H9 (cell line): Measurements from ENCODE around the gene SYF2. TPM values are rescaled to one million over a fixed set of nuclear protein-coding genes. Genes with fewer than 3 reads are reported as not detected.

Experiments
- DNase-seq: peaks from one replicate; pipeline ENCODE4 v3.0.0-alpha.2; 2017
- H2AFZ ChIP-seq: one replicate; pipeline ENCODE4 v1.6.1; 2013; ENCODE audit warnings: mild to moderate bottlenecking, low read length, control low read depth, moderate library complexity
- H2AK5ac ChIP-seq: 2 replicates; pipeline ENCODE4 v1.6.1; 2013; ENCODE audit warnings: low read length, control low read depth, mixed read lengths; ENCODE audit not compliant: insufficient read length
- H2BK120ac ChIP-seq: one replicate; pipeline ENCODE4 v1.6.1; 2013; ENCODE audit warnings: low read depth, mild to moderate bottlenecking, low read length, control low read depth, inconsistent platforms; ENCODE audit not compliant: poor library complexity, severe bottlenecking
- H2BK12ac ChIP-seq: 2 replicates; pipeline ENCODE4 v1.6.1; 2013; ENCODE audit warnings: low read length, control low read depth, mixed read lengths, low read depth; ENCODE audit not compliant: insufficient read length
- H2BK15ac ChIP-seq: 2 replicates; pipeline ENCODE4 v1.6.1; 2013; ENCODE audit warnings: low read depth, low read length, control low read depth
- H2BK20ac ChIP-seq: one replicate; pipeline ENCODE4 v1.6.1; 2013; ENCODE audit warnings: low read depth, mild to moderate bottlenecking, low read length, control low read depth, inconsistent platforms; ENCODE audit not compliant: poor library complexity, severe bottlenecking
- H2BK5ac ChIP-seq: 2 replicates; pipeline ENCODE4 v1.6.1; 2013; ENCODE audit warnings: low read length, control low read depth, mixed read lengths; ENCODE audit not compliant: insufficient read length
- H3K14ac ChIP-seq: 2 replicates; pipeline ENCODE4 v1.6.1; 2013; ENCODE audit warnings: low read length, control low read depth; ENCODE audit not compliant: insufficient read depth
- H3K18ac ChIP-seq: 2 replicates; pipeline ENCODE4 v1.6.1; 2013; ENCODE audit warnings: low read depth, mild to moderate bottlenecking, mixed read lengths, low read length, control low read depth; ENCODE audit not compliant: insufficient read length
- H3K23ac ChIP-seq: 2 replicates; pipeline ENCODE4 v1.6.1; 2013; ENCODE audit warnings: low read length, control low read depth, mixed read lengths, low read depth; ENCODE audit not compliant: insufficient read length
- H3K23me2 ChIP-seq: 2 replicates; pipeline ENCODE4 v1.6.1; 2013; ENCODE audit warnings: low read depth, mild to moderate bottlenecking, mixed read lengths, low read length, control low read depth; ENCODE audit not compliant: insufficient read length, poor library complexity, severe bottlenecking
- H3K27ac ChIP-seq: 2 replicates; pipeline ENCODE4 v1.5.1; 2013; ENCODE audit warnings: low read length, control low read depth, mixed read lengths, low read depth; ENCODE audit not compliant: insufficient read length
- H3K27me3 ChIP-seq: 2 replicates; pipeline ENCODE4 v1.6.1; 2013; ENCODE audit warnings: low read length, control low read depth, inconsistent platforms; ENCODE audit not compliant: insufficient read depth
- H3K4ac ChIP-seq: 2 replicates; pipeline ENCODE4 v1.6.1; 2013; ENCODE audit warnings: low read depth, mild to moderate bottlenecking, control low read depth, inconsistent platforms, low read length, moderate library complexity
- H3K4me1 ChIP-seq: 2 replicates; pipeline ENCODE4 v1.6.1; 2013; ENCODE audit warnings: low read length, control low read depth, inconsistent platforms; ENCODE audit not compliant: insufficient read depth
- H3K4me2 ChIP-seq: 2 replicates; pipeline ENCODE4 v1.6.1; 2013; ENCODE audit warnings: low read length, control low read depth, mixed read lengths; ENCODE audit not compliant: insufficient read length, insufficient read depth
- H3K56ac ChIP-seq: 2 replicates; pipeline ENCODE4 v1.6.1; 2013; ENCODE audit warnings: low read depth, mild to moderate bottlenecking, mixed read lengths, low read length, control low read depth; ENCODE audit not compliant: insufficient read length
- H3K79me1 ChIP-seq: 2 replicates; pipeline ENCODE4 v1.6.1; 2013; ENCODE audit warnings: low read depth, mild to moderate bottlenecking, moderate library complexity, low read length, control low read depth, inconsistent platforms; ENCODE audit not compliant: insufficient read depth, poor library complexity, severe bottlenecking
- H3K79me2 ChIP-seq: 2 replicates; pipeline ENCODE4 v1.6.1; 2013; ENCODE audit warnings: low read length, control low read depth, inconsistent platforms; ENCODE audit not compliant: insufficient read depth
- H3K9ac ChIP-seq: 2 replicates; pipeline ENCODE4 v1.6.1; 2013; ENCODE audit warnings: low read length, control low read depth, mixed read lengths; ENCODE audit not compliant: insufficient read length; ENCODE audit errors: extremely low read depth
- H3K9me3 ChIP-seq: one replicate; pipeline ENCODE4 v1.6.1; 2013; ENCODE audit warnings: low read depth, low read length, inconsistent platforms; ENCODE audit not compliant: control insufficient read depth
- H3T11ph ChIP-seq: one replicate; pipeline ENCODE4 v1.6.1; 2013; ENCODE audit warnings: mild to moderate bottlenecking, low read length, control low read depth, inconsistent platforms
- H4K20me1 ChIP-seq: one replicate; pipeline ENCODE4 v1.6.1; 2013; ENCODE audit not compliant: control insufficient read depth, insufficient read length, insufficient read depth
- H4K5ac ChIP-seq: 2 replicates; pipeline ENCODE4 v1.6.1; 2013; ENCODE audit warnings: low read depth, mild to moderate bottlenecking, mixed read lengths, low read length, control low read depth; ENCODE audit not compliant: insufficient read length
- H4K8ac ChIP-seq: replicated peaks from 2 replicates; pipeline ENCODE4 v1.6.1; 2013; ENCODE audit warnings: low read length, control low read depth, mixed read lengths, low read depth; ENCODE audit not compliant: insufficient read length
- H4K91ac ChIP-seq: 2 replicates; pipeline ENCODE4 v1.6.1; 2013; ENCODE audit warnings: low read depth, mild to moderate bottlenecking, moderate library complexity, mixed read lengths, low read length, control low read depth; ENCODE audit not compliant: insufficient read length
- H3K27ac Mint-ChIP-seq, 3 experiments: 2 replicates in 2 of 3; 3 replicates in 1 of 3; pipeline ENCODE4 v1.8.0; 2020 to 2021; ENCODE audit warnings: mixed read lengths in 3 of 3, mild to moderate bottlenecking in 1 of 3, moderate library complexity in 1 of 3
- H3K27me3 Mint-ChIP-seq: 2 replicates; pipeline ENCODE4 v1.8.0; 2021; ENCODE audit warnings: low read depth, mild to moderate bottlenecking, moderate library complexity, mixed read lengths
- H3K36me3 Mint-ChIP-seq, 3 experiments: 2 replicates in 2 of 3; 3 replicates in 1 of 3; pipeline ENCODE4 v1.8.0; 2020 to 2021; ENCODE audit warnings: low read depth in 3 of 3, mixed read lengths in 3 of 3; ENCODE audit not compliant: insufficient read depth in 1 of 3
- H3K4me1 Mint-ChIP-seq, 2 experiments: 2 replicates each; pipeline ENCODE4 v1.8.0; 2020; ENCODE audit warnings: mixed read lengths in 2 of 2
- H3K4me3 Mint-ChIP-seq, 2 experiments: 2 replicates in 1 of 2; 3 replicates in 1 of 2; pipeline ENCODE4 v1.8.0; 2020 to 2021; ENCODE audit warnings: mild to moderate bottlenecking in 2 of 2, mixed read lengths in 2 of 2, moderate library complexity in 1 of 2
- H3K9me3 Mint-ChIP-seq, 2 experiments: 2 replicates in 1 of 2; 3 replicates in 1 of 2; pipeline ENCODE4 v1.8.0; 2020; ENCODE audit warnings: mild to moderate bottlenecking in 2 of 2, mixed read lengths in 2 of 2, moderate library complexity in 1 of 2
- whole genome bisulfite sequencing: extraction: QIAGEN DNeasy Blood & Tissue Kit; methylation state at CpG from one replicate; pipeline ENCODE4 v1.1.7; 2013; ENCODE audit warnings: missing lambda C conversion rate, low lambda C conversion rate, mixed read lengths; ENCODE audit not compliant: insufficient read length; ENCODE audit errors: extremely low coverage; 5-methylcytosine and 5-hydroxymethylcytosine counted together
- total RNA-seq: library from RNA; stranded (reverse); gene quantifications from 2 replicates; pipeline ENCODE4 v1.2.1, GENCODE V29; 2021
- TF ChIP-seq, protein P1 (sequence below): fragments of 200-600 bp; sonication (generic); conservative IDR thresholded peaks from 3 replicates; pipeline ENCODE4 v1.8.0; 2021; ENCODE audit warnings: antibody characterized with exemption, mild to moderate bottlenecking

Gene SYF2
- total RNA-seq, 1 experiment from 2014 or later, result 36.5 TPM

DNA sequence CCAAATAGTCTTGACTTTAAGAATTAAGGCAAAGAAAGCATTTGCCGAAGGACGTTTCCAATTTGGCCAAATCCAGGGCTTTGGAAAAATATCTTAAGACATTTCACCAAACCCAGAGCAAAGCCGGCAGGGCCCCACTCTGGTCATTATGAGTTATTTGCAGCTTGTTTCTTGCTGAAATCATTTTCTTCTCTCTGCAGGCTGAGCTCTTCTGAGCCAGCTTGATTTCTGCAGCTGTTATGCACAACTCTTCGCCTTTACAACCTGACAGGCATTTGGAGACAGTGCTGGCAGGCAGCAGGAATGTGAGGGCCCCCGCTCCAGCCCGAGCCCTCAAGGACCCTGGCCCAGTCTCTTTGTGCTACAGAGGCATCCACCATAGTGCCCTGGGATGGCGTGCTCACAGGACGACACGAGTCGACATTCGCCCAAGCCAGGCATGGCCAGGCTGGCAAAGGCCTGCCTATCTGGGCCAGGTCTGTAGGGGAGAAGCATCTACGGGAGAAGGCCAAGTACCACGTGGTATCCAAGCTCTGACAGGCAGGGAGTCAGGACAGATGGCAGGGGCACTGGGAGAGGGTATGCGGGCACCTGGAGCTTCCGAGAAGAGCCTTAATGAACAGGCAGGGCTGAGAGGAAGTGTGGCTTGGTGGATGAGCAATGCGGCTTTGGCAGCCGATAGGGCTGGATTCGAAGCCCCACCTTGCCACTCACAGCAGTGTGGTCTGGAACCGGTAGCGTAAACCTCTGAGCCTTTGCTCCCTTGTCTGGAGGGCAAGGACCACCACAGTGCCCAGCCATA lies 32.3 kb downstream of the SYF2 start:
- Mint-ChIP-seq H3K9me3 (no peaks in the 10 kb centered on the region; a peak in 1 of 5 replicates), H3K4me1 (peaks cover 17 to 30% of the 10 kb centered on the region in 2 experiments), H3K27me3 (no peaks in the 10 kb centered on the region; the same call in 1 of the 2 replicates), H3K27ac (peak overlapping the region in 2 of 3 experiments; percentile 41 to 43; a peak in 2 of 7 replicates), H3K4me3 (no peak overlapping the region), H3K36me3 (no peaks in the 10 kb centered on the region)
- Histone ChIP-seq H3K23me2 (no peaks in the 10 kb centered on the region), H3K27ac (no peak overlapping the region), H2BK15ac (no peak overlapping the region), H3K9me3 (no peaks in the 10 kb centered on the region), H3K79me1 (no peaks in the 10 kb centered on the region), H3K23ac (no peak overlapping the region), H4K20me1 (no peaks in the 10 kb centered on the region), H3K9ac (no peak overlapping the region), H2BK12ac (no peak overlapping the region), H3K4ac (no peak overlapping the region), H2BK120ac (no peak overlapping the region), H2AK5ac (no peak overlapping the region), H3K27me3 (no peaks in the 10 kb centered on the region), H4K5ac (no peak overlapping the region), H3T11ph (no peak overlapping the region), H2BK20ac (no peak overlapping the region), H3K18ac (no peak overlapping the region), H3K4me1 (no peaks in the 10 kb centered on the region), H2BK5ac (no peak overlapping the region), H2AFZ (no peak overlapping the region), H3K79me2 (no peaks in the 10 kb centered on the region), H3K4me2 (no peak overlapping the region), H3K14ac (no peak overlapping the region; the same call in 1 of the 2 replicates), H3K56ac (no peak overlapping the region), H4K8ac (no peak overlapping the region), H4K91ac (no peak overlapping the region)
- DNase-seq, result no peak
- WGBS, result no CpG with 5 or more reads among the region's 20 CpGs
- TF ChIP-seq, protein P1, sequence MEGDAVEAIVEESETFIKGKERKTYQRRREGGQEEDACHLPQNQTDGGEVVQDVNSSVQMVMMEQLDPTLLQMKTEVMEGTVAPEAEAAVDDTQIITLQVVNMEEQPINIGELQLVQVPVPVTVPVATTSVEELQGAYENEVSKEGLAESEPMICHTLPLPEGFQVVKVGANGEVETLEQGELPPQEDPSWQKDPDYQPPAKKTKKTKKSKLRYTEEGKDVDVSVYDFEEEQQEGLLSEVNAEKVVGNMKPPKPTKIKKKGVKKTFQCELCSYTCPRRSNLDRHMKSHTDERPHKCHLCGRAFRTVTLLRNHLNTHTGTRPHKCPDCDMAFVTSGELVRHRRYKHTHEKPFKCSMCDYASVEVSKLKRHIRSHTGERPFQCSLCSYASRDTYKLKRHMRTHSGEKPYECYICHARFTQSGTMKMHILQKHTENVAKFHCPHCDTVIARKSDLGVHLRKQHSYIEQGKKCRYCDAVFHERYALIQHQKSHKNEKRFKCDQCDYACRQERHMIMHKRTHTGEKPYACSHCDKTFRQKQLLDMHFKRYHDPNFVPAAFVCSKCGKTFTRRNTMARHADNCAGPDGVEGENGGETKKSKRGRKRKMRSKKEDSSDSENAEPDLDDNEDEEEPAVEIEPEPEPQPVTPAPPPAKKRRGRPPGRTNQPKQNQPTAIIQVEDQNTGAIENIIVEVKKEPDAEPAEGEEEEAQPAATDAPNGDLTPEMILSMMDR, result no peak
